Measurements from ENCODE around the gene RLF.

Gene RLF

DNA sequence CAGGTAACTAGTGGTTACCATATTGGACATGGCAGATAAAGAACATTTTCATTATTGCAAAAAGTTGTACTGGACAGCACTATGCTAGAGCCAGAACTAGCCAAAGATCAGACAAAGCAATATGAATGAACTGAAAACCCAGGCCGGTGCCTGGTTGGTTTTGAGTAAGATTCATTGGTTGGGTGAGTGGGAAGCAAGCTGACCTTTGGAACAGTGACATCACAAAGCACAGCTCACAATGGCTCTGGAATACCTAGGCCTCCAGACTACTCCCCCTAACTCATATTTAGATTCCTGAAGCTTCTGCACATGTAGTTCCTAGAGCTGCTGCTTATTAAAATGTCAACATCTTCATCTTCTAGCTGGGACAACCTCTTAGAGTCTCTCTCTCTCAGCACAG is 86.5 kb downstream of the RLF start, which contains the start of gene TMCO2:
TMCO2 (plus strand) TSS at position 283 of the 400 bp plus-strand sequence; CDS start at position 340, 57 bp downstream.
- H3K4me3 ChIP-seq (replicated peaks; ENCODE audit: low read depth, low read length), result no peak within 1 kb of the TSS
- no peak for DNase-seq (ENCODE audit: low read depth)
- no peak for TF ChIP-seq CTCF (IDR thresholded peaks at IDR 0.05; ENCODE audit: low read length, missing control alignments)

DNA sequence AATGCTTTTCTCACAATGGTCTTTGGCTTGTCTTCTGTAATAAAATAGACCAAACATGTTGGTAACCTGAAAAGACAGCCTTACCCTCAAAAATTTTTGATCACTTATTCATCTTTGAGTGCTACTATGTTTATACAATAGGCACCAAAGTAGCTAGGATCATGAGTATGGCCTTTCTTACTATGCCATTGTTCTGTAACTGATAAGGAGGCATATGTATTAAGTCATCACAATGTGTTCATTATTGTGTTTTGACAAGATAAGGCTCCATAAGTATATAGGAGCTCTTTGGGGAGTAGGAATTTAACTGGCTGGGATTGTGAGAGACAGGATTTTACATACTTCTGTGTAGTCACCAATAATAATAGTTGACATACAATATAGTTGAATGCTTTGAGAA is 87.2 kb downstream of the RLF start:
- no peak for TF ChIP-seq CTCF (IDR thresholded peaks at IDR 0.05; ENCODE audit: low read length, missing control alignments)
- H3K4me3 ChIP-seq (replicated peaks; ENCODE audit: low read depth, low read length), result no peak overlapping the region
- peak; percentile 64 for DNase-seq (ENCODE audit: low read depth)

GRCh38 chr1:40251456-40251855 is 90.3 kb downstream of the RLF start:
- no peak for DNase-seq (ENCODE audit: low read depth)
- TF ChIP-seq CTCF (IDR thresholded peaks at IDR 0.05; ENCODE audit: low read length, missing control alignments), result no peak
- no peak overlapping the region for H3K4me3 ChIP-seq (replicated peaks; ENCODE audit: low read depth, low read length)

DNA sequence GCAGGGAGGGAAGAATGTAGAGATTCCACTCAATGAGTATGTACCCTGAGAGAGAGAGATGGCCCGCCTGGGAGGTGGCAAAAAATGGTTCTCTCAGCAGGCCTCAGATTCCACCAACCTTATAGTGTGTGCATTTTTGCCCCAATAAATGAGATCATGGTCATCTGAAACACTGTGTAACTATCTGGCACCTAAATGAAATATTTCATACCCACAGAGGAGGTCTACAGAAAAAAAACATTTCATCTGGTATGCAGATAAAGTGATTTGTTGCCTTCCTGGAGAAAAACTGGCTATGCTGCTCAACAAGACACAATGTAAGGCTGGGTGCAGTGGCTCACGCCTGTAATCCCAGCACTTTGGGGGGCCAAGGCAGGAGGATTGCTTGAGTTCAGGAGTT is 91.4 kb downstream of the RLF start:
- no peak for TF ChIP-seq CTCF (IDR thresholded peaks at IDR 0.05; ENCODE audit: low read length, missing control alignments)
- DNase-seq (ENCODE audit: low read depth), result no peak
- no peak overlapping the region for H3K4me3 ChIP-seq (replicated peaks; ENCODE audit: low read depth, low read length)

DNA sequence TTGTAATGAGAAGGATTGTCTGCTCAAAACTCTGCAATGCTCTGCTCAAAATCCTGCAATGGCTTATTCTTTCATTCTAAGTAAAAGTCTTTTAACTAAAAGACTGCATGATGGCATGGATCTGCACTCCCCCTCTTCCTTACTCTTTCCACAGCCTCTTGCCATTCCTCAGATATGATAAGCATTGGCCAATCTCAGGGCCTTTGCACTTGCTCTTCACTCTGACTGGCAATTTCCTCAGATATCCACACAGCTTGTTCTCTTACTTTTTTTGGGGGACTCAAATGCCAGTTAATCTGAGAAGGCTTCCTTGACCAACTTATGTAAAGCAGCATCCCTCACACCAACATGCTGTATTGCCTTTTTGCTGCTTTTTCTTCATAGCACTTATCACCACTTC is 94.0 kb downstream of the RLF start:
- no peak overlapping the region for H3K4me3 ChIP-seq (replicated peaks; ENCODE audit: low read depth, low read length)
- no peak for TF ChIP-seq CTCF (IDR thresholded peaks at IDR 0.05; ENCODE audit: low read length, missing control alignments)
- no peak for DNase-seq (ENCODE audit: low read depth)

GRCh38 chr1:40256401-40257084 is 95.4 kb downstream of the RLF start:
- peak overlapping the region; percentile 99 for H3K4me3 ChIP-seq (replicated peaks; ENCODE audit: low read depth, low read length)
- TF ChIP-seq CTCF (IDR thresholded peaks at IDR 0.05; ENCODE audit: low read length, missing control alignments), result no peak
- no peak for DNase-seq (ENCODE audit: low read depth)

- peak overlapping the region; percentile 99 for H3K4me3 ChIP-seq (replicated peaks; ENCODE audit: low read depth, low read length)
- DNase-seq (ENCODE audit: low read depth), result no peak
- TF ChIP-seq CTCF (IDR thresholded peaks at IDR 0.05; ENCODE audit: low read length, missing control alignments), result no peak
Measured at GRCh38 chr1:40257313-40257687, 96.1 kb downstream of the RLF start.
